ENCODE results near the gene CDHR2.

Gene CDHR2

DNA sequence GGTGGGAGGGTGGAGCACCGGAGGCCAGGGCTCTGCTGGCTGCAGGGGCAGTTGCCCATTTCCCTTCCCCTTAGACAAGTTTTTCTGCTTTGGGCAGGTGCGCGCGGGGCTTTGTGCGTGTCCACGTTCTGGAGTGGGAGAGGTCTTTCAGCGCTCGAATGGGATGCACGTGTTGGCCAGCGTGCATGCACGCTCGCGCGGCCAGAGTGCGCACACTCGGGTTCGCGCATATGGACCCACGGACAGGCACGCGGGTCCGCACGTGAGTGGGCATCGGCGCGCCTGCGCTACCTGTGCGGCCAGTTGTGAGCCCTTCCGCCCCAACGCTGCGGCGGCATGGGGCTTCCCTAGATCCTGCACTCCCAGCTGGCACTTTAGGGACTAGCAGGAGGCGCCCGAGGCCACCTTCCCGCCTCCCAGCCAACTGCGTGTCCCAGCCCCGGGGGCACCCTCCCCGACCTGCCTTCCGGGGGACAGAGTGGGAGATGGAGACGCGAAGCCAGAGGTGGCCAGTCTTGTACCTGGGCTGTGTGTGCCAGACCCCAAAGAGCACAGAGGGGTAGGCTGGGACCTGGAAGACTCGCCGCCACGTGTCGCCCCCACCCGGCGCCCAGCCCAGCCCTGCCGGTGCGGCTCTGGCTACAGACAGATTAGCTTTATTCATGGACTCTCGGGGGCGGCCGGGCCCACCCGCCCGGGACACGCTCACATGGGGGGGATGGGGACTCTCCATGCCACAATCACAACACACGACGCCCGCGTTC, 70.6 kb downstream of the CDHR2 start:
- no peak overlapping the region for H3K9ac ChIP-seq (ENCODE audit: low read length)
- no peak overlapping the region for H4K91ac ChIP-seq (ENCODE audit: low read depth, low read length)
- H3K4me2 ChIP-seq (ENCODE audit: low read length): peak overlapping the region; percentile 1
- H3K23ac ChIP-seq (ENCODE audit: low read length): no peak overlapping the region
- no peak overlapping the region for H3K4me3 ChIP-seq (ENCODE audit: low read depth, low read length)
- no peak overlapping the region for H2AFZ ChIP-seq (ENCODE audit: insufficient read depth, low read length, poor library complexity)
- peaks cover 18% of the 10 kb centered on the region for H3K9me3 ChIP-seq (ENCODE audit: insufficient read depth, low read depth, low read length)
- DNase-seq: no peak
- no peaks in the 10 kb centered on the region for H3K4me1 ChIP-seq (ENCODE audit: control insufficient read depth in 1 of 2, insufficient read depth in 2 of 2, low read length in 2 of 2)
- H3K79me2 ChIP-seq (ENCODE audit: control insufficient read depth, insufficient read depth, low read length, poor library complexity): no peaks in the 10 kb centered on the region
- no peaks in the 10 kb centered on the region for H3K79me1 ChIP-seq (ENCODE audit: low read length)
- H4K12ac ChIP-seq (ENCODE audit: low read depth, low read length): no peak overlapping the region
- no CpG with 5 or more reads among the region's 59 CpGs for WGBS (ENCODE audit: extremely low coverage, insufficient coverage, insufficient read length)
- H3K18ac ChIP-seq (ENCODE audit: low read length): no peak overlapping the region
- no peak overlapping the region for H2BK12ac ChIP-seq (ENCODE audit: low read length)
- H3K14ac ChIP-seq (ENCODE audit: low read length): no peak overlapping the region
- H2BK120ac ChIP-seq (ENCODE audit: insufficient read depth, low read length, poor library complexity): no peak overlapping the region
- H3K4ac ChIP-seq (ENCODE audit: low read depth, low read length): no peak overlapping the region
- no peak overlapping the region for H4K8ac ChIP-seq (ENCODE audit: low read depth, low read length)
- H3K36me3 ChIP-seq (ENCODE audit: control insufficient read depth in 1 of 2, insufficient read depth in 2 of 2, low read length in 2 of 2): no peaks in the 10 kb centered on the region
- H3K27ac ChIP-seq (ENCODE audit: low read depth, low read length): no peak overlapping the region
- H2AK5ac ChIP-seq (ENCODE audit: low read length): no peak overlapping the region
- H2BK5ac ChIP-seq (ENCODE audit: low read depth, low read length, poor library complexity): no peak overlapping the region
- peaks cover 30% of the 10 kb centered on the region for H3K27me3 ChIP-seq (ENCODE audit: insufficient read depth, low read length)

DNA sequence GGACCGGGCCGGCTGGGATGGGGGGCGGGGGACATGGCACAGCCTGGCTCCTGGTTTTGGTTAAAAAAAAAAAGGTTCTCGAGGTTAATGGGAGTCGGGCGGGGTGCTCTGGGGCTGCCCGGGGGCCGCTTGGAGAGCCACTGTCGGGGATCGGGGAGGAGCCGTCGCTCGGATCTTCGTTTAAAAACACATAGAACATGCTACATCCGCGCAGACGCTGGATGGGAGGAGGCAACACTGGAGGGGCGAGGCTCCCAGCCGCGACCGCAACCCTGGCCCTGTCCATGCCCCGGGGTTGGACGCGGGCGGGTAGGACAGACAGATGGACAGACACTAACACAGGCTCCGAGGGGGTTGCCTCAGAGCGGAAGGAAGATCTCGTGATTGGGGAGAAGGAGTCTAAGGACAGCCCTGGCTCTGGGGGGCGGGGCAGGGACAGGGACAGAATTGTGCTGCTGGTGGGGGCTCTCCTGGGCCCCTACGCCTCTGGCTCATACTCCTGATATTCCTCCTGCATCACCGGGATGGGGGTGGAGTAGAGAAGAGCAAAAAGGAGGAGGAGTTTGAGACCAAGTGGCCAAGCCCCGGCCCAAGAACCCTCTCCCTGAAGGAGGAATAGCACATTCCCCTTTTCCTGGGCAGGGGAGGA, 71.3 kb downstream of the CDHR2 start:
- Histone ChIP-seq H3K14ac (ENCODE audit: low read length) (no peak overlapping the region), H3K27me3 (ENCODE audit: insufficient read depth, low read length) (peaks cover 30% of the 10 kb centered on the region), H2BK5ac (ENCODE audit: low read depth, low read length, poor library complexity) (no peak overlapping the region), H3K4me1 (ENCODE audit: control insufficient read depth in 1 of 2, insufficient read depth in 2 of 2, low read length in 2 of 2) (no peaks in the 10 kb centered on the region), H2AK5ac (ENCODE audit: low read length) (no peak overlapping the region), H4K8ac (ENCODE audit: low read depth, low read length) (no peak overlapping the region), H3K9ac (ENCODE audit: low read length) (no peak overlapping the region), H3K36me3 (ENCODE audit: control insufficient read depth in 1 of 2, insufficient read depth in 2 of 2, low read length in 2 of 2) (no peaks in the 10 kb centered on the region), H3K27ac (ENCODE audit: low read depth, low read length) (no peak overlapping the region), H3K23ac (ENCODE audit: low read length) (no peak overlapping the region), H4K91ac (ENCODE audit: low read depth, low read length) (no peak overlapping the region), H3K4me3 (ENCODE audit: low read depth, low read length) (no peak overlapping the region), H2AFZ (ENCODE audit: insufficient read depth, low read length, poor library complexity) (no peak overlapping the region), H2BK120ac (ENCODE audit: insufficient read depth, low read length, poor library complexity) (no peak overlapping the region), H3K4ac (ENCODE audit: low read depth, low read length) (no peak overlapping the region), H3K4me2 (ENCODE audit: low read length) (peak overlapping the region; percentile 22), H3K18ac (ENCODE audit: low read length) (no peak overlapping the region), H3K79me1 (ENCODE audit: low read length) (no peaks in the 10 kb centered on the region), H4K12ac (ENCODE audit: low read depth, low read length) (no peak overlapping the region), H3K79me2 (ENCODE audit: control insufficient read depth, insufficient read depth, low read length, poor library complexity) (no peaks in the 10 kb centered on the region), H3K9me3 (ENCODE audit: insufficient read depth, low read depth, low read length) (peaks cover 18% of the 10 kb centered on the region), H2BK12ac (ENCODE audit: low read length) (no peak overlapping the region)
- no CpG with 5 or more reads among the region's 32 CpGs for WGBS (ENCODE audit: extremely low coverage, insufficient coverage, insufficient read length)
- DNase-seq: peak in 1 of 2 donors; percentile 4

DNA sequence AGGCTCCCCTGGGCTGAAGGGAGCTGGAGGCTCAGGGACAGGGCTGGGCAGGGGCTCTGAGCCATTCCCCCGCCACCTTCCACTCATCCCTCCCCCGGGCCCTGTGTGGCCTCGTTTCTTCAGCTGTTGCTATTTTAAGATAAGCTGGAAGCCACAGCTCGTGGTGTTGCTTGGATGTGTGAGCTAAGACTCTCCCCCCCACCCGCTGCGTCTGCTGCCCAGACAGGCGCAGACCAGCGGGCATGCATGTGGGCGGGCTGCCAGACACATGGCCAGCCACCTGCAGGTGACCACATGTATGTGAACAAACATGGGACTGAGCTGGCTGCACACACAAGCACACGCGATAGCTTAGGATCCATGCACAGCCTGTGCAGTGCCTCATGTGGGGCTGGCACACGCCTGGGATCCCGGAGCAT, 72.5 kb downstream of the CDHR2 start:
- no peak overlapping the region for H2AK5ac ChIP-seq (ENCODE audit: low read length)
- peaks cover 18% of the 10 kb centered on the region for H3K9me3 ChIP-seq (ENCODE audit: insufficient read depth, low read depth, low read length)
- H4K8ac ChIP-seq (ENCODE audit: low read depth, low read length): no peak overlapping the region
- no peak overlapping the region for H2BK5ac ChIP-seq (ENCODE audit: low read depth, low read length, poor library complexity)
- no peak overlapping the region for H3K27ac ChIP-seq (ENCODE audit: low read depth, low read length)
- no peak overlapping the region for H2AFZ ChIP-seq (ENCODE audit: insufficient read depth, low read length, poor library complexity)
- no peak overlapping the region for H3K14ac ChIP-seq (ENCODE audit: low read length)
- no peaks in the 10 kb centered on the region for H3K36me3 ChIP-seq (ENCODE audit: control insufficient read depth in 1 of 2, insufficient read depth in 2 of 2, low read length in 2 of 2)
- H3K79me1 ChIP-seq (ENCODE audit: low read length): no peaks in the 10 kb centered on the region
- no peak overlapping the region for H3K18ac ChIP-seq (ENCODE audit: low read length)
- H3K4me3 ChIP-seq (ENCODE audit: low read depth, low read length): peak overlapping the region; percentile 42
- H4K12ac ChIP-seq (ENCODE audit: low read depth, low read length): no peak overlapping the region
- H3K27me3 ChIP-seq (ENCODE audit: insufficient read depth, low read length): peaks cover 30% of the 10 kb centered on the region
- no peaks in the 10 kb centered on the region for H3K79me2 ChIP-seq (ENCODE audit: control insufficient read depth, insufficient read depth, low read length, poor library complexity)
- H3K9ac ChIP-seq (ENCODE audit: low read length): no peak overlapping the region
- peak; percentile 32 to 42 for DNase-seq
- no CpG with 5 or more reads among the region's 13 CpGs for WGBS (ENCODE audit: extremely low coverage, insufficient coverage, insufficient read length)
- H3K4me1 ChIP-seq (ENCODE audit: control insufficient read depth in 1 of 2, insufficient read depth in 2 of 2, low read length in 2 of 2): no peaks in the 10 kb centered on the region
- H2BK120ac ChIP-seq (ENCODE audit: insufficient read depth, low read length, poor library complexity): no peak overlapping the region
- H3K23ac ChIP-seq (ENCODE audit: low read length): no peak overlapping the region
- no peak overlapping the region for H3K4me2 ChIP-seq (ENCODE audit: low read length)
- H2BK12ac ChIP-seq (ENCODE audit: low read length): no peak overlapping the region
- H4K91ac ChIP-seq (ENCODE audit: low read depth, low read length): no peak overlapping the region
- H3K4ac ChIP-seq (ENCODE audit: low read depth, low read length): no peak overlapping the region

DNA sequence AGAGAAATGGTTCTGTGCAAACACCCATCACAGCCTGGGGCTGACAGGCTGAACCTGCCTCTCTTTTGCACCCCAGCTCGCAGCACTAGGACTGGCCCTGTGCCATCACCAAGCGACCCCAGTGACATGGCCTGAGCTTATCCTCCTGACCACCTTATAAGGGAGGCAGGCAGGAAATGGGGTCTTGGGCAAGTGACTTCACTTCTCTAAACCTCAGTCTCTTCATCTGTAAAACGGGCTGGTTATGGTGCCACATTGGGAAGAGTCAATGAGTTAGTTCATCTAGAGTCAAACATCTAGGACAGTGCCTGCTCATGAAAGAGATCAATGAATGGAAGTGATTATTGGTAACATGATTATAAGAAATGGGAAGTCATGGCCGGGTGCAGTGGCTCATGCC, 75.0 kb downstream of the CDHR2 start:
- Histone ChIP-seq H3K23ac (ENCODE audit: low read length) (no peak overlapping the region), H2BK5ac (ENCODE audit: low read depth, low read length, poor library complexity) (no peak overlapping the region), H3K79me1 (ENCODE audit: low read length) (no peaks in the 10 kb centered on the region), H3K4me2 (ENCODE audit: low read length) (no peak overlapping the region), H2AFZ (ENCODE audit: insufficient read depth, low read length, poor library complexity) (no peak overlapping the region), H2BK120ac (ENCODE audit: insufficient read depth, low read length, poor library complexity) (no peak overlapping the region), H3K4me1 (ENCODE audit: control insufficient read depth in 1 of 2, insufficient read depth in 2 of 2, low read length in 2 of 2) (no peaks in the 10 kb centered on the region), H4K8ac (ENCODE audit: low read depth, low read length) (no peak overlapping the region), H4K91ac (ENCODE audit: low read depth, low read length) (no peak overlapping the region), H3K79me2 (ENCODE audit: control insufficient read depth, insufficient read depth, low read length, poor library complexity) (no peaks in the 10 kb centered on the region), H3K4ac (ENCODE audit: low read depth, low read length) (no peak overlapping the region), H3K18ac (ENCODE audit: low read length) (no peak overlapping the region), H3K36me3 (ENCODE audit: control insufficient read depth in 1 of 2, insufficient read depth in 2 of 2, low read length in 2 of 2) (no peaks in the 10 kb centered on the region), H3K9ac (ENCODE audit: low read length) (no peak overlapping the region), H3K14ac (ENCODE audit: low read length) (no peak overlapping the region), H2BK12ac (ENCODE audit: low read length) (no peak overlapping the region), H2AK5ac (ENCODE audit: low read length) (no peak overlapping the region), H3K9me3 (ENCODE audit: insufficient read depth, low read depth, low read length) (peaks cover 9% of the 10 kb centered on the region), H3K27ac (ENCODE audit: low read depth, low read length) (no peak overlapping the region), H3K27me3 (ENCODE audit: insufficient read depth, low read length) (peaks cover 27% of the 10 kb centered on the region), H3K4me3 (ENCODE audit: low read depth, low read length) (no peak overlapping the region), H4K12ac (ENCODE audit: low read depth, low read length) (no peak overlapping the region)
- WGBS (ENCODE audit: extremely low coverage, insufficient coverage, insufficient read length): no CpG with 5 or more reads among the region's 4 CpGs
- DNase-seq: no peak
